GM12874 (cell line): Measurements from ENCODE around the gene NAB1.

Source experiments
- CTCF ChIP-seq: IDR thresholded peaks from 2 replicates; pipeline ENCODE4 v1.5.1; 2011; ENCODE audit warnings: low read depth, mild to moderate bottlenecking, control low read depth, low read length, moderate library complexity; ENCODE audit not compliant: insufficient read depth

NAB1 gene

GRCh38 chr2:190695739-190696138, 46.9 kb downstream of the NAB1 start:
- no peak for TF ChIP-seq CTCF

GRCh38 chr2:190696792-190697398, 48.0 kb downstream of the NAB1 start:
- no peak for TF ChIP-seq CTCF

- TF ChIP-seq CTCF, result no peak
Observed at GRCh38 chr2:190697421-190697820, 48.5 kb downstream of the NAB1 start.

GRCh38 chr2:190698895-190699294, 50.0 kb downstream of the NAB1 start:
- TF ChIP-seq CTCF, result no peak

GRCh38 chr2:190701586-190701985, 52.7 kb downstream of the NAB1 start:
- TF ChIP-seq CTCF, result no peak

GRCh38 chr2:190705280-190705679, 56.4 kb downstream of the NAB1 start:
- no peak for TF ChIP-seq CTCF

GRCh38 chr2:190707726-190708125, 58.8 kb downstream of the NAB1 start:
- TF ChIP-seq CTCF, result no peak
